H9 (cell line): ENCODE data around the gene CEP68. TPM values are rescaled to one million over a fixed set of nuclear protein-coding genes. Genes with fewer than 3 reads are reported as not detected.

Experiments used
- DNase-seq: peaks from one replicate; pipeline ENCODE4 v3.0.0-alpha.2; 2017
- H2AFZ ChIP-seq: one replicate; pipeline ENCODE4 v1.6.1; 2013; ENCODE audit warnings: mild to moderate bottlenecking, low read length, control low read depth, moderate library complexity
- H2AK5ac ChIP-seq: 2 replicates; pipeline ENCODE4 v1.6.1; 2013; ENCODE audit warnings: low read length, control low read depth, mixed read lengths; ENCODE audit not compliant: insufficient read length
- H2BK120ac ChIP-seq: one replicate; pipeline ENCODE4 v1.6.1; 2013; ENCODE audit warnings: low read depth, mild to moderate bottlenecking, low read length, control low read depth, inconsistent platforms; ENCODE audit not compliant: poor library complexity, severe bottlenecking
- H2BK12ac ChIP-seq: 2 replicates; pipeline ENCODE4 v1.6.1; 2013; ENCODE audit warnings: low read length, control low read depth, mixed read lengths, low read depth; ENCODE audit not compliant: insufficient read length
- H2BK15ac ChIP-seq: 2 replicates; pipeline ENCODE4 v1.6.1; 2013; ENCODE audit warnings: low read depth, low read length, control low read depth
- H2BK20ac ChIP-seq: one replicate; pipeline ENCODE4 v1.6.1; 2013; ENCODE audit warnings: low read depth, mild to moderate bottlenecking, low read length, control low read depth, inconsistent platforms; ENCODE audit not compliant: poor library complexity, severe bottlenecking
- H2BK5ac ChIP-seq: 2 replicates; pipeline ENCODE4 v1.6.1; 2013; ENCODE audit warnings: low read length, control low read depth, mixed read lengths; ENCODE audit not compliant: insufficient read length
- H3K14ac ChIP-seq: 2 replicates; pipeline ENCODE4 v1.6.1; 2013; ENCODE audit warnings: low read length, control low read depth; ENCODE audit not compliant: insufficient read depth
- H3K18ac ChIP-seq: 2 replicates; pipeline ENCODE4 v1.6.1; 2013; ENCODE audit warnings: low read depth, mild to moderate bottlenecking, mixed read lengths, low read length, control low read depth; ENCODE audit not compliant: insufficient read length
- H3K23ac ChIP-seq: 2 replicates; pipeline ENCODE4 v1.6.1; 2013; ENCODE audit warnings: low read length, control low read depth, mixed read lengths, low read depth; ENCODE audit not compliant: insufficient read length
- H3K23me2 ChIP-seq: 2 replicates; pipeline ENCODE4 v1.6.1; 2013; ENCODE audit warnings: low read depth, mild to moderate bottlenecking, mixed read lengths, low read length, control low read depth; ENCODE audit not compliant: insufficient read length, poor library complexity, severe bottlenecking
- H3K27ac ChIP-seq: 2 replicates; pipeline ENCODE4 v1.5.1; 2013; ENCODE audit warnings: low read length, control low read depth, mixed read lengths, low read depth; ENCODE audit not compliant: insufficient read length
- H3K27me3 ChIP-seq: 2 replicates; pipeline ENCODE4 v1.6.1; 2013; ENCODE audit warnings: low read length, control low read depth, inconsistent platforms; ENCODE audit not compliant: insufficient read depth
- H3K4ac ChIP-seq: 2 replicates; pipeline ENCODE4 v1.6.1; 2013; ENCODE audit warnings: low read depth, mild to moderate bottlenecking, control low read depth, inconsistent platforms, low read length, moderate library complexity
- H3K4me1 ChIP-seq: 2 replicates; pipeline ENCODE4 v1.6.1; 2013; ENCODE audit warnings: low read length, control low read depth, inconsistent platforms; ENCODE audit not compliant: insufficient read depth
- H3K4me2 ChIP-seq: 2 replicates; pipeline ENCODE4 v1.6.1; 2013; ENCODE audit warnings: low read length, control low read depth, mixed read lengths; ENCODE audit not compliant: insufficient read length, insufficient read depth
- H3K56ac ChIP-seq: 2 replicates; pipeline ENCODE4 v1.6.1; 2013; ENCODE audit warnings: low read depth, mild to moderate bottlenecking, mixed read lengths, low read length, control low read depth; ENCODE audit not compliant: insufficient read length
- H3K79me1 ChIP-seq: 2 replicates; pipeline ENCODE4 v1.6.1; 2013; ENCODE audit warnings: low read depth, mild to moderate bottlenecking, moderate library complexity, low read length, control low read depth, inconsistent platforms; ENCODE audit not compliant: insufficient read depth, poor library complexity, severe bottlenecking
- H3K79me2 ChIP-seq: 2 replicates; pipeline ENCODE4 v1.6.1; 2013; ENCODE audit warnings: low read length, control low read depth, inconsistent platforms; ENCODE audit not compliant: insufficient read depth
- H3K9ac ChIP-seq: 2 replicates; pipeline ENCODE4 v1.6.1; 2013; ENCODE audit warnings: low read length, control low read depth, mixed read lengths; ENCODE audit not compliant: insufficient read length; ENCODE audit errors: extremely low read depth
- H3K9me3 ChIP-seq: one replicate; pipeline ENCODE4 v1.6.1; 2013; ENCODE audit warnings: low read depth, low read length, inconsistent platforms; ENCODE audit not compliant: control insufficient read depth
- H3T11ph ChIP-seq: one replicate; pipeline ENCODE4 v1.6.1; 2013; ENCODE audit warnings: mild to moderate bottlenecking, low read length, control low read depth, inconsistent platforms
- H4K20me1 ChIP-seq: one replicate; pipeline ENCODE4 v1.6.1; 2013; ENCODE audit not compliant: control insufficient read depth, insufficient read length, insufficient read depth
- H4K5ac ChIP-seq: 2 replicates; pipeline ENCODE4 v1.6.1; 2013; ENCODE audit warnings: low read depth, mild to moderate bottlenecking, mixed read lengths, low read length, control low read depth; ENCODE audit not compliant: insufficient read length
- H4K8ac ChIP-seq: replicated peaks from 2 replicates; pipeline ENCODE4 v1.6.1; 2013; ENCODE audit warnings: low read length, control low read depth, mixed read lengths, low read depth; ENCODE audit not compliant: insufficient read length
- H4K91ac ChIP-seq: 2 replicates; pipeline ENCODE4 v1.6.1; 2013; ENCODE audit warnings: low read depth, mild to moderate bottlenecking, moderate library complexity, mixed read lengths, low read length, control low read depth; ENCODE audit not compliant: insufficient read length
- H3K27ac Mint-ChIP-seq, 3 experiments: 2 replicates in 2 of 3; 3 replicates in 1 of 3; pipeline ENCODE4 v1.8.0; 2020 to 2021; ENCODE audit warnings: mixed read lengths in 3 of 3, mild to moderate bottlenecking in 1 of 3, moderate library complexity in 1 of 3
- H3K27me3 Mint-ChIP-seq: 2 replicates; pipeline ENCODE4 v1.8.0; 2021; ENCODE audit warnings: low read depth, mild to moderate bottlenecking, moderate library complexity, mixed read lengths
- H3K36me3 Mint-ChIP-seq, 3 experiments: 2 replicates in 2 of 3; 3 replicates in 1 of 3; pipeline ENCODE4 v1.8.0; 2020 to 2021; ENCODE audit warnings: low read depth in 3 of 3, mixed read lengths in 3 of 3; ENCODE audit not compliant: insufficient read depth in 1 of 3
- H3K4me1 Mint-ChIP-seq, 2 experiments: 2 replicates each; pipeline ENCODE4 v1.8.0; 2020; ENCODE audit warnings: mixed read lengths in 2 of 2
- H3K4me3 Mint-ChIP-seq, 2 experiments: 2 replicates in 1 of 2; 3 replicates in 1 of 2; pipeline ENCODE4 v1.8.0; 2020 to 2021; ENCODE audit warnings: mild to moderate bottlenecking in 2 of 2, mixed read lengths in 2 of 2, moderate library complexity in 1 of 2
- H3K9me3 Mint-ChIP-seq, 2 experiments: 2 replicates in 1 of 2; 3 replicates in 1 of 2; pipeline ENCODE4 v1.8.0; 2020; ENCODE audit warnings: mild to moderate bottlenecking in 2 of 2, mixed read lengths in 2 of 2, moderate library complexity in 1 of 2
- CTCF ChIP-seq: fragments of 200-600 bp; sonication (generic); conservative IDR thresholded peaks from 3 replicates; pipeline ENCODE4 v1.8.0; 2021; ENCODE audit warnings: antibody characterized with exemption, mild to moderate bottlenecking
- WGBS: extraction: QIAGEN DNeasy Blood & Tissue Kit; methylation state at CpG from one replicate; pipeline ENCODE4 v1.1.7; 2013; ENCODE audit warnings: missing lambda C conversion rate, low lambda C conversion rate, mixed read lengths; ENCODE audit not compliant: insufficient read length; ENCODE audit errors: extremely low coverage; 5-methylcytosine and 5-hydroxymethylcytosine counted together
- total RNA-seq: library from RNA; stranded (reverse); gene quantifications from 2 replicates; pipeline ENCODE4 v1.2.1, GENCODE V29; 2021

CEP68 gene
- total RNA-seq, 1 experiment from 2014 or later, result 20.2 TPM

DNA sequence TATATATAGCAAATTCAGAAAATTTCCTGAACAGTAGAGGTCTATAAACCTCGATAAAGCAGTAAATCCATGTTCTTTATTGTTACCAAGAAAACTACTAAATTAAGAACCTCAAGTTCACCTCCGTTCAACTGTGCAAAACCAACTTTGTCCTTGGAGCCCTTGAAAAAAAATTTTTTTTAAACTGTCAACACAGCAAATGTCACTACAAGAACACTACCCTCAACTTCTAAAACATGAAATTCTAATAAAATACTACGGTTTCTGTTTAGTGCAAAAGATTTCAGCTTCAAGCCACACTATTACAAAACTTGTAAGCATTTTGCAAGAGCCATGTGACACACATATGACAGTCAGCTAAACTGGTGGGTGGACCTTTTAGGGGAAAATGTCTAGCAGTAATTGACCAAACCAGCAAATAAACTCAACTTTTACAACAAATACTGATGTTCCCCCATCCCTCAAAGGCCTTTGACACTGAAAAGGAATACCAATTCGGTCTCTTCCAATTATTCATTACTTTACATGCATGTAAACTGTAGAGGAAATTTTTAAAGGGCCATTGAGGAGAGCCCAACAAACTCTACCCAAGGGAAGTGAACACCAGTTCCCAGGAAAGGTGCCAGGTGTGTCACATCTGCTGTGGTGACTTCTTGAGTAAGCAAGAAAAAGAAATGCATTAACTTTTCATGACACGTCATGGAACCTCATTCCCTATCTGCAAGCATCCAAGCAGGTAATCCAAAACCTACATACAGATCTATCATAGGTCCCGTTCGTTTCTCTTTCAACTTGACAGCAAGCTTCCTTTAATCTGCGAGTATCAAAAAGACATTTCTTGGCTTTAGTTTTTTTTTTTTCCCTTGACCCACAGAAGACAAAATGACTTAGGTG lies 72.3 kb downstream of the CEP68 start:
- Histone ChIP-seq H3K56ac (no peak overlapping the region), H2AK5ac (no peak overlapping the region), H2BK20ac (no peak overlapping the region), H3K9me3 (no peaks in the 10 kb centered on the region), H3K79me2 (peaks cover 35% of the 10 kb centered on the region), H3K9ac (no peak overlapping the region), H2BK12ac (no peak overlapping the region), H2AFZ (no peak overlapping the region), H3K79me1 (peaks cover 11% of the 10 kb centered on the region), H4K5ac (no peak overlapping the region), H3K4ac (no peak overlapping the region), H3K4me1 (no peaks in the 10 kb centered on the region), H2BK5ac (no peak overlapping the region), H3K23me2 (peaks cover 2% of the 10 kb centered on the region), H3K23ac (no peak overlapping the region), H4K91ac (no peak overlapping the region), H3T11ph (no peak overlapping the region), H4K8ac (no peak overlapping the region), H4K20me1 (no peaks in the 10 kb centered on the region), H3K14ac (no peak overlapping the region), H3K18ac (no peak overlapping the region), H3K27ac (no peak overlapping the region), H3K27me3 (no peaks in the 10 kb centered on the region), H3K4me2 (peak overlapping the region; percentile 85), H2BK120ac (no peak overlapping the region), H2BK15ac (no peak overlapping the region)
- H3K36me3 Mint-ChIP-seq, result peaks cover 0 to 5% (median 0%) of the 10 kb centered on the region in 3 experiments; a peak in 3 of 7 replicates
- H3K27me3 Mint-ChIP-seq, result no peaks in the 10 kb centered on the region
- H3K9me3 Mint-ChIP-seq, result no peaks in the 10 kb centered on the region; a peak in 1 of 5 replicates
- no peak for TF ChIP-seq CTCF
- H3K27ac Mint-ChIP-seq, result peak overlapping the region in 1 of 3 experiments; percentile 99; a peak in 1 of 7 replicates
- DNase-seq, result no peak
- no CpG with 5 or more reads among the region's 8 CpGs for WGBS
- H3K4me1 Mint-ChIP-seq, result peaks cover 28 to 42% of the 10 kb centered on the region in 2 experiments
- H3K4me3 Mint-ChIP-seq, result peak overlapping the region; percentile 98 to 100
